Type B pancreatic cell (in vitro differentiated cells): ENCODE results near the gene LRBA. TPM values are rescaled to one million over a fixed set of nuclear protein-coding genes. Genes with fewer than 3 reads are reported as not detected.

Source experiments
- DNase-seq: peaks from one replicate; pipeline ENCODE4 v3.0.0; 2021; ENCODE audit warnings: mixed read lengths; ENCODE audit not compliant: unreplicated experiment; ENCODE audit errors: extremely low spot score
- H3K27ac Mint-ChIP-seq: 2 replicates; pipeline ENCODE4 v1.8.0; 2021; ENCODE audit warnings: mild to moderate bottlenecking, mixed read lengths
- H3K27me3 Mint-ChIP-seq: 2 replicates; pipeline ENCODE4 v1.8.0; 2021; ENCODE audit warnings: mixed read lengths
- H3K36me3 Mint-ChIP-seq: 2 replicates; pipeline ENCODE4 v1.8.0; 2021; ENCODE audit warnings: mixed read lengths
- H3K4me1 Mint-ChIP-seq: one replicate; pipeline ENCODE4 v1.8.0; 2021; ENCODE audit warnings: mixed read lengths; ENCODE audit not compliant: unreplicated experiment
- H3K4me3 Mint-ChIP-seq: 2 replicates; pipeline ENCODE4 v1.8.0; 2021; ENCODE audit warnings: mild to moderate bottlenecking, mixed read lengths
- H3K9me3 Mint-ChIP-seq: 2 replicates; pipeline ENCODE4 v1.8.0; 2021; ENCODE audit warnings: mixed read lengths
- total RNA-seq: library from RNA; stranded (reverse); gene quantifications from 2 replicates; pipeline ENCODE4 v1.2.1, GENCODE V29; 2021; ENCODE audit warnings: low replicate concordance
- TF ChIP-seq, protein P1 (sequence below): fragments of 200-600 bp; sonication (generic); conservative IDR thresholded peaks from 2 replicates; pipeline ENCODE4 v1.5.0; 2021; ENCODE audit warnings: antibody characterized with exemption, mild to moderate bottlenecking

The LRBA gene
- total RNA-seq, 1 donor from 2014 or later, result 64.5 TPM

GRCh38 chr4:150585611-150586010 lies 429.5 kb downstream of the LRBA start:
- Mint-ChIP-seq H3K36me3 (peaks cover 58% of the 10 kb centered on the region), H3K27me3 (peaks cover 74% of the 10 kb centered on the region), H3K9me3 (no peaks in the 10 kb centered on the region), H3K27ac (peak overlapping the region; percentile 71), H3K4me3 (peak overlapping the region; percentile 90), H3K4me1 (peaks cover 15% of the 10 kb centered on the region)
- no peak for DNase-seq
- TF ChIP-seq, protein P1, sequence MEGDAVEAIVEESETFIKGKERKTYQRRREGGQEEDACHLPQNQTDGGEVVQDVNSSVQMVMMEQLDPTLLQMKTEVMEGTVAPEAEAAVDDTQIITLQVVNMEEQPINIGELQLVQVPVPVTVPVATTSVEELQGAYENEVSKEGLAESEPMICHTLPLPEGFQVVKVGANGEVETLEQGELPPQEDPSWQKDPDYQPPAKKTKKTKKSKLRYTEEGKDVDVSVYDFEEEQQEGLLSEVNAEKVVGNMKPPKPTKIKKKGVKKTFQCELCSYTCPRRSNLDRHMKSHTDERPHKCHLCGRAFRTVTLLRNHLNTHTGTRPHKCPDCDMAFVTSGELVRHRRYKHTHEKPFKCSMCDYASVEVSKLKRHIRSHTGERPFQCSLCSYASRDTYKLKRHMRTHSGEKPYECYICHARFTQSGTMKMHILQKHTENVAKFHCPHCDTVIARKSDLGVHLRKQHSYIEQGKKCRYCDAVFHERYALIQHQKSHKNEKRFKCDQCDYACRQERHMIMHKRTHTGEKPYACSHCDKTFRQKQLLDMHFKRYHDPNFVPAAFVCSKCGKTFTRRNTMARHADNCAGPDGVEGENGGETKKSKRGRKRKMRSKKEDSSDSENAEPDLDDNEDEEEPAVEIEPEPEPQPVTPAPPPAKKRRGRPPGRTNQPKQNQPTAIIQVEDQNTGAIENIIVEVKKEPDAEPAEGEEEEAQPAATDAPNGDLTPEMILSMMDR, result no peak

DNA sequence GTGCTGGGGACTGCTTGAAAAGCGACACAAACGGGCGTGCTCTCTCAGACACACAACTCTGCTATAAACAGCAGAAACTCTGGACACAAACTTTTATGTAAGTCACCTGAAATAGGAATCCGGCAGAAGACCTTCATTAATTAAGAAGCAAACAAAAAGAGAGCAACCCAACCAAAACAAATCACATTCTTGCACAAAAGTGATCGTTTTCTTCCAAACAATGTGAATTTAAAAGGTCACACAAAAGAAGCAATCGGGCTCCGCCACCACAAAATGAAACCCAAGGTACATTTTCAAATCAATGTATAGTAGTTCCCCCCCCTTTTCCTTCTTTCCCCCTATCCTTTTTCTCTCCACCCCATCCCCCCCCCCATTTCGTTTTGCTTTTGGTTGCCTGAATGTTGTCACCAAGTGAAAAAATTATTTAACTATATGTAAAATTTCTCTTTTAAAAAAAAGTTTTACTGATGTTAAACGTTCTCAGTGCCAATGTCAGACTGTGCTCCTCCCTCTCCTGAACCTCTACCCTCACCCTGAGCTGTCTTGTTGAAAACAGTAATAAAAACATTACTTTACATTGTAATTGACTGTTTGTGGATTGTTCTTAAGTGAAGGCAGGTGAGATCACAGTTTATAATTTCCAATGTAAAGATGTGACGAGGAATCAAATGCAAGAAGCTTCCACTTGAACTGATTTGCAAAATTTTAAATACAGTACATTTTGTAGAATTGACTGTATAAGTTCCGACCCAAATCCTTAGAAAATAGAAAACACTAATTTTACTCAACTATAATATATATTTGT lies 430.8 kb downstream of the LRBA start:
- no peak for DNase-seq
- Mint-ChIP-seq H3K4me3 (peak overlapping the region; percentile 89), H3K27ac (peak overlapping the region; percentile 82), H3K27me3 (peaks cover 87% of the 10 kb centered on the region), H3K4me1 (peaks cover 16% of the 10 kb centered on the region), H3K9me3 (no peaks in the 10 kb centered on the region), H3K36me3 (peaks cover 58% of the 10 kb centered on the region)
- TF ChIP-seq, protein P1, result no peak

GRCh38 chr4:150583287-150584110 lies 431.6 kb downstream of the LRBA start:
- peaks cover 57% of the 10 kb centered on the region for H3K36me3 Mint-ChIP-seq
- H3K9me3 Mint-ChIP-seq, result no peaks in the 10 kb centered on the region
- peaks cover 92% of the 10 kb centered on the region for H3K27me3 Mint-ChIP-seq
- peak overlapping the region; percentile 89 for H3K4me3 Mint-ChIP-seq
- TF ChIP-seq, protein P1, result peak; percentile 35
- peaks cover 24% of the 10 kb centered on the region for H3K4me1 Mint-ChIP-seq
- peak; percentile 71 for DNase-seq
- peak overlapping the region; percentile 82 for H3K27ac Mint-ChIP-seq

GRCh38 chr4:150582873-150583286 lies 432.2 kb downstream of the LRBA start:
- no peak for DNase-seq
- Mint-ChIP-seq H3K9me3 (no peaks in the 10 kb centered on the region), H3K36me3 (peaks cover 51% of the 10 kb centered on the region), H3K27ac (peak overlapping the region; percentile 82), H3K27me3 (peaks cover 89% of the 10 kb centered on the region), H3K4me3 (peak overlapping the region; percentile 89), H3K4me1 (peaks cover 24% of the 10 kb centered on the region)
- TF ChIP-seq, protein P1, result no peak

DNA sequence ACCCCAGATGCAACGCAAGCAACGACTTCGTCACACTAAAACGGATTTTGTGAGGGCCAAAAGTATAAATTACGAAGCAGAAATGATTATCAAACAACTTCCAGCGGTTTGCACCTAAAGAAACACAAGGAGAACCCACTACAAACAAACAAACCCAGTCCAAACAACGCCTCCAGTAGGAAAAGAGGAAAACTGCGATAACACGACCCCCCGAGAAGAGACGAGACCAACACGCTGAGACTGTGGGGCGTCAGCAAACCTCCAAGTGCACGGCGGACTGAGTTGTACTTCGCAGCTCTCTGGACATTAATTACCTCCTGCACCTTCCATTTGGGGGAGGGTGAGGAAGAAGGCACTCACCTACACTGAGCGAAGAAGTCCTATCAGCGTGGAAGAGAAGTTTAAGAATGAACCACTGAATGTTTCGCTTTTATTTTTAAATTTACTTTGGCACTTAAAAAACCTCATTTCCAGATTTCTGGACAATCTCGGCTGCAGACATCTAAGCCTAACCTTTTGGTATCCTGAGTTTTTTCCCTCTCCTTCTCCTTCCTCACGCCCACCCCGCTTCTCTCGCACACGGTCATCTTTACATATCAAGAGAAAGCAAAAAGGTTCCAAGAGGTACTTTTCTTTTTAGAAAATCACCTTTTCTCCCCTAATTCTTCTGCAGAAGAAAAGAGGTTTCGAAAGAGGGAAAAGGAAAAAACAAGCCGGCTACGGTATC lies 432.8 kb downstream of the LRBA start, which contains the start of gene MAB21L2:
Gene MAB21L2 (plus strand): TSS at position 6 of the 727 bp plus-strand sequence. CDS start 879 bp downstream, outside the sequence.
- H3K27me3 Mint-ChIP-seq, result peaks cover 86% of the 10 kb centered on the region
- H3K9me3 Mint-ChIP-seq, result no peaks in the 10 kb centered on the region
- H3K27ac Mint-ChIP-seq, result peak within 1 kb of the TSS; percentile 82
- no peak for DNase-seq
- peak within 1 kb of the TSS; percentile 89 for H3K4me3 Mint-ChIP-seq
- peaks cover 27% of the 10 kb centered on the region for H3K4me1 Mint-ChIP-seq
- TF ChIP-seq, protein P1, result no peak
- H3K36me3 Mint-ChIP-seq, result peaks cover 45% of the 10 kb centered on the region
